Prostate gland (tissue), 2 donors: ENCODE data around the gene GABBR2. TPM values are rescaled to one million over a fixed set of nuclear protein-coding genes. Genes with fewer than 3 reads are reported as not detected.

Experiments
- DNase-seq: peaks from one replicate; pipeline ENCODE4 v3.0.0-alpha.2; 2019; ENCODE audit warnings: low spot score
- H3K27ac ChIP-seq, 2 donors: fragments of 200-600 bp; sonication (generic); 2 replicates each; pipeline ENCODE4 v1.5.1; 2017 to 2019
- H3K27me3 ChIP-seq: fragments of 200-600 bp; sonication (generic); replicated peaks from 2 replicates; pipeline ENCODE4 v1.5.1; 2019; ENCODE audit not compliant: insufficient read depth
- H3K36me3 ChIP-seq, 2 donors: fragments of 200-600 bp; sonication (generic); 1 replicate in 1 of 2; 2 replicates in 1 of 2; pipeline versions ENCODE4 v1.5.1 to v1.8.1; 2017 to 2019
- H3K4me1 ChIP-seq: fragments of 200-600 bp; sonication (generic); replicated peaks from 2 replicates; pipeline ENCODE4 v1.5.1; 2019
- H3K4me3 ChIP-seq, 2 donors: fragments of 200-600 bp; sonication (generic); 2 replicates each; pipeline ENCODE4 v1.5.1; 2017 to 2019
- H3K9me3 ChIP-seq: fragments of 200-600 bp; sonication (generic); 2 replicates; pipeline ENCODE4 v1.5.1; 2017
- POLR2A ChIP-seq: fragments of 450-650 bp; IDR thresholded peaks from one replicate; pipeline ENCODE4 v1.6.1; 2016; ENCODE audit warnings: antibody characterized with exemption, mild to moderate bottlenecking
- POLR2AphosphoS5 ChIP-seq: sonication (generic); formaldehyde crosslinking; IDR thresholded peaks from one replicate; pipeline ENCODE4 v1.6.1; 2017; ENCODE audit warnings: antibody characterized with exemption
- WGBS: methylation state at CpG from one replicate; pipeline ENCODE4 v1.1.5; 2018; 5-methylcytosine and 5-hydroxymethylcytosine counted together
- intact Hi-C: fragments of 100-400 bp; cut with DNase I; formaldehyde crosslinking; loops from one replicate; pipeline ENCODE4 v1.14.2; 2022
- total RNA-seq, 2 donors: library from RNA; depleted of rRNA; stranded (reverse); fragments of >200 nt; gene quantifications; one replicate each; pipeline ENCODE4 v1.1.0, GENCODE V29; 2016
- TF ChIP-seq, protein P1 (sequence below), 4 experiments: fragments of 200-600 bp in 2 of 4; fragments of 450-650 bp in 2 of 4; sonication (generic) in 2 of 4; IDR thresholded peaks; 1 replicate in 3 of 4; 2 replicates in 1 of 4; pipeline ENCODE4 v1.5.1; 2016 to 2019; ENCODE audit warnings: antibody characterized with exemption in 4 of 4, mild to moderate bottlenecking in 2 of 4, moderate library complexity in 2 of 4

The GABBR2 gene
- total RNA-seq, 2 donors from 2014 or later = 0.97 TPM; not detected in 1

DNA sequence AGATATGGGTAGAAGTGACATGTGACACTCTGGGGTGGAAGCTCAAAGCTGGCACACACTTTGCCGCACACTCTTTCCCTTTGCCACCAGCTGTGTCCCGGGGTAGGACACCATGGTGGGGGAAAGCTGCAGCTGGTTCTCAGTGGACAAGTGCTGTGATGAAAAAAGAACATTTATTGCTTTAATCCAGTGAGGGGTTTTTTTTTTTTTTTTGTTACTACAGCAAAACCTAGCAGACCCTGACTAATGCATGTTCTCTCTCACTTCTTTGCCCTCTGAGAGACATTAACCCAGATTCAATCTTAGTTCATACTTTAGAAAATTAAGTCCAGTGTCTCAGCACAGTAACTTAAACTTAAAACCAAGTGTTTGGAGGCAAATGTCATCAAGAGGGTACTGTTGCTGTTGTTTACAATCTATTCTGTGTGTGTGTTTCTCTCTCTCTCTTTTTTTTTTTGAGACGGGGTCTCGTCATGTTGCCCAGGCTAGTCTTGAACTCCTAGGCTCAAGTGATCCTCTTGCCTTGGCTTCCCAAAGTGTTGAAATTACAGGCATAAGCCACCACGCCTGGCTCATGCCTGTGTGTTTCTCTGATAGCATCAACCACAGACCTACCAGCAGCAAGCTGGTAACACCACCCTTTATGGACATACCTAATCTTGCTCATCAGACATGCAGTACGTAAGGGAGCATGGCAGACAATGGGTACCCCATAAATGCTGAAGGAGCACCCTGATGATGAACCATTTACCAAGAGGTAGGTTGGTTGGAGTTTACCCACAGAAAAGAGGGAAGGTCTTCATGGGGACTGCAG is 368.5 kb downstream of the GABBR2 start:
- H3K4me1 ChIP-seq = no peaks in the 10 kb centered on the region
- no peaks in the 10 kb centered on the region for H3K27me3 ChIP-seq
- H3K4me3 ChIP-seq = no peak overlapping the region
- no peak overlapping the region for H3K27ac ChIP-seq
- WGBS = 83% methylated on average over 6 of the region's 6 CpGs
- no peaks in the 10 kb centered on the region for H3K9me3 ChIP-seq
- DNase-seq = no peak
- H3K36me3 ChIP-seq = no peaks in the 10 kb centered on the region
- TF ChIP-seq POLR2AphosphoS5 (no peak), POLR2A (no peak)
- TF ChIP-seq, protein P1, sequence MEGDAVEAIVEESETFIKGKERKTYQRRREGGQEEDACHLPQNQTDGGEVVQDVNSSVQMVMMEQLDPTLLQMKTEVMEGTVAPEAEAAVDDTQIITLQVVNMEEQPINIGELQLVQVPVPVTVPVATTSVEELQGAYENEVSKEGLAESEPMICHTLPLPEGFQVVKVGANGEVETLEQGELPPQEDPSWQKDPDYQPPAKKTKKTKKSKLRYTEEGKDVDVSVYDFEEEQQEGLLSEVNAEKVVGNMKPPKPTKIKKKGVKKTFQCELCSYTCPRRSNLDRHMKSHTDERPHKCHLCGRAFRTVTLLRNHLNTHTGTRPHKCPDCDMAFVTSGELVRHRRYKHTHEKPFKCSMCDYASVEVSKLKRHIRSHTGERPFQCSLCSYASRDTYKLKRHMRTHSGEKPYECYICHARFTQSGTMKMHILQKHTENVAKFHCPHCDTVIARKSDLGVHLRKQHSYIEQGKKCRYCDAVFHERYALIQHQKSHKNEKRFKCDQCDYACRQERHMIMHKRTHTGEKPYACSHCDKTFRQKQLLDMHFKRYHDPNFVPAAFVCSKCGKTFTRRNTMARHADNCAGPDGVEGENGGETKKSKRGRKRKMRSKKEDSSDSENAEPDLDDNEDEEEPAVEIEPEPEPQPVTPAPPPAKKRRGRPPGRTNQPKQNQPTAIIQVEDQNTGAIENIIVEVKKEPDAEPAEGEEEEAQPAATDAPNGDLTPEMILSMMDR (IDR thresholded peaks at IDR 0.05) = no peak
- intact Hi-C loops = no loop called here

DNA sequence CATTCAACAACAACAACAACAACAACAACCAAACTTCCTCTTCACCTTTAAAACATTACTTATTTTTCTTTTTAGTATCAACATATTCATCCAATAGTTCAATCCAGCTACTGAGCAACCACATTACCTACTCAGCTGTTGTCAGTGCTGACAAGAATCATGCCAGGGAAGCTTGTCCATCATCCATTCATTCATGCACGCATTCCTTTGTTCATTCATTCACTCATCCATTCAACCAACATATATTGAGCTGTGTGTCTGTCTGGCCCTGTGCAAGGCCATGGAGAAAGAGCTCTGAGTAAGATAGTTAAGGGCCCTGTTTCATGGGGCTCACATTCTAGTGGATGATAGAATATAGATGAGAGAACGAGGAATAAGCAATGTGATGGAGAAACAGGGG is 373.1 kb downstream of the GABBR2 start:
- DNase-seq = no peak
- H3K4me1 ChIP-seq = no peaks in the 10 kb centered on the region
- no peak overlapping the region for H3K4me3 ChIP-seq
- no peak overlapping the region for H3K27ac ChIP-seq
- TF ChIP-seq POLR2A (no peak), POLR2AphosphoS5 (no peak)
- TF ChIP-seq, protein P1 (IDR thresholded peaks at IDR 0.05) = no peak
- intact Hi-C loops = no loop called here
- 89% methylated on average over 2 of the region's 2 CpGs for WGBS
- no peaks in the 10 kb centered on the region for H3K27me3 ChIP-seq
- no peaks in the 10 kb centered on the region for H3K36me3 ChIP-seq
- no peaks in the 10 kb centered on the region for H3K9me3 ChIP-seq

DNA sequence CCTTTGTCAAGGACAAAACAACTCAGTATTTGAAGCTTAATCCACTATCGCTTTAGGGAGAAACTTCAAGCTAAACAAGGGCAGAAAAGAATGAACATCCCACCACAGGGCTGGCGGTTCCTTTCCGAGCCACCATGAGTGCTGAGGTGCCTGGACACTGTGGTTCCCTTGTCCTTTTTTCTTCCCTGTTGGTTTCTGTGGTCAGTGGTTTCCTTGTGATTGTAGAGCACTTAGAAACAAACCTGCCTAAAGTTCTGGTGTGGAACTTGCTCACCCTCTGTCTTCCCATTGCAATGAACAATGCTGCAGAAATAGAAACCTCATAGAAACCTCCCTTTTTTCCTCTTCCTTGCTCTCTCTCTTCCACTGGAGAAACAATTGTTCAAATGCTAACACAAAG is 373.9 kb downstream of the GABBR2 start:
- H3K9me3 ChIP-seq = no peaks in the 10 kb centered on the region
- 93% methylated on average over 3 of the region's 3 CpGs for WGBS
- TF ChIP-seq POLR2A = no peak
- no peaks in the 10 kb centered on the region for H3K27me3 ChIP-seq
- DNase-seq = no peak
- H3K4me1 ChIP-seq = no peaks in the 10 kb centered on the region
- intact Hi-C loops = no loop called here
- H3K36me3 ChIP-seq = no peaks in the 10 kb centered on the region
- no peak overlapping the region for H3K27ac ChIP-seq
- no peak overlapping the region for H3K4me3 ChIP-seq

DNA sequence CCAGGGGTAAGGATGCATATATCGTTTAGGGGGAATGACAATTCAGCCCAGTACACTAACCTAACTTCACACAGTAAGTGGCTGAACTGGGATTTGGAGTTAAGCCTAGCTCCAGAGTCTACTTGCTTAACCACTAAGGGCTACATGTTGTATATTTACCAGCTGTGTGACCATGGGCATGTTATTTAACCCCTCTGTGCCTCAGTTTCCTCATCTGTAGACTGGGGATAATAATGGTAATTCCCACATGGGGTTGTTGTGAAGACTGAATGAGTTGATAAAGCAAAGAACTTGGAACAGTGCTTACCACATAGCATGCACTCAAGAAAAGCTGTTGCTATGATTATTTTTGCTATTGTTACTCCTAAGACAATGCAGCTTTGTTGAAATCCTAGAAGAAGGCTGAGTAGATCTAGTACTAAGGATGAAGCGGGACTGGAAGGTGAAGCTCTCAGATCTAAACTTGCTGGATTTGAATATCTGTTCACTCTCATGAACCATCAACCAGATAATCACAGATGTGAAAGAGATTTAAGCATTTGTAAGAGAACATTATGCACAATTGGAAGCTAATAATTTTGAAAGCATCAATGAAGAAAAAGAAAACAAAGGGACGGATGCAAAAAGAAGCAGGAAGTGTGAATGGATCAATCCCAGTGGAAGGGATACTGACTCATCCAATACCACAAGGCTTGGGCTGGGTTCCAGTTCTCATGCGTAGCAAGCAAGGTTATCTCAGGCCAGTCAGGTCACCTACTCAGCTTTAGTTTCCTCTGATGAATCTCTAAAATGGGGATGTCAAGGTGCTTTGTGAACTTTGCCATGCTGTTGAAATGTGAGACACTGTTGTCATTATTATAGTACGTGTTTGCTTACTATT is 374.8 kb downstream of the GABBR2 start:
- Histone ChIP-seq H3K9me3 (no peaks in the 10 kb centered on the region), H3K36me3 (no peaks in the 10 kb centered on the region), H3K27ac (no peak overlapping the region), H3K27me3 (no peaks in the 10 kb centered on the region), H3K4me1 (no peaks in the 10 kb centered on the region), H3K4me3 (no peak overlapping the region)
- intact Hi-C loops = no loop called here
- TF ChIP-seq POLR2AphosphoS5 = no peak
- DNase-seq = no peak
- WGBS = 74% methylated on average over 5 of the region's 5 CpGs

DNA sequence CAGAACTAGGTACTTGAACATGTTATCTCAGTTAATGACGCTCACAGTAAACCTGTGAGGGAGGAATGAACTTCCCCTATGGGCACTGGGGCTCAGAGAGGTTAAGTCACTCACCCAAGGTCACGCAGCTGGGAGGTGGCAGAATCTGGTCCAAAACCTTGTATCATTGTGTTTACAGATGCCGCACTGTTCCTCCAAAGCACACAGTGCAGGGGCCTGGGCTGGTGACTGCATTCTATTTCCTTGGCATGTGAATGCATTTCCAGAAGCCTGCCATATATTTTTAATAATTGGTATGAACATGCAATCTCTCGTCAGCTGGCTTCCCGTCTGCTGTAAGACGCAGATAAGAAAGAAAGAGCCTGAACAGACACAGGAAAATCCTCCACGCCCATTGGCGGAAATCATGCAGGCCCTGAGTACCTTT is 376.3 kb downstream of the GABBR2 start:
- intact Hi-C loops = no loop called here
- TF ChIP-seq POLR2A = no peak
- TF ChIP-seq, protein P1 (IDR thresholded peaks at IDR 0.05) = no peak
- TF ChIP-seq POLR2AphosphoS5 = no peak
- no peak overlapping the region for H3K27ac ChIP-seq
- no peak for DNase-seq
- H3K9me3 ChIP-seq = no peaks in the 10 kb centered on the region
- H3K27me3 ChIP-seq = no peaks in the 10 kb centered on the region
- H3K36me3 ChIP-seq = no peaks in the 10 kb centered on the region
- no peaks in the 10 kb centered on the region for H3K4me1 ChIP-seq
- H3K4me3 ChIP-seq = no peak overlapping the region
- WGBS = 62% methylated on average over 8 of the region's 8 CpGs
